ENCODE data around the gene ZBTB16.

Gene ZBTB16

DNA sequence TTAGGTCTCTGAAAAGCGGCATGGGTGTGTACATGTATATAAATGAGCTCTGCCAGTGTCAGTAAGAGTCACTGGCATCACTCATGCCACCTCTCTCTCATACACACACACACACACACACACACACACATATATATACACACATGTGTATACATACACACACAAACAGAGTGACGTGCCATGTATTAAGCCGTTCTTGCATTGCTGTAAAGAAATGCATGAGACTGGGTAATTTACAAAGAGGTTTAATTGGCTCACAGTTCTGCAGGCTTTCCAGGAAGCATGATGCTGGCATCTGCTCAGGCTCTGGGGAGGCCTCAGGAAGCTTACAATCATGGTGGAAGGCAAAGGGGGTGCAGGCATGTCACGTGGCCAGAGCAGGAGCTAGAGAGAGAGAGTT lies 131.1 kb downstream of the ZBTB16 start:
- H3K36me3 ChIP-seq (replicated peaks; ENCODE audit: insufficient read depth, low read length), result no peaks in the 10 kb centered on the region
- H3K9me2 ChIP-seq (replicated peaks; ENCODE audit: insufficient read depth, low read length), result no peaks in the 10 kb centered on the region
- H3K4me2 ChIP-seq (ENCODE audit: low read depth, low read length), result no peak overlapping the region
- H3F3A ChIP-seq (ENCODE audit: insufficient read depth, low read length), result peaks cover 10% of the 10 kb centered on the region
- H3K4me1 ChIP-seq (ENCODE audit: low read length), result peaks cover 14% of the 10 kb centered on the region
- H3K9me3 ChIP-seq (replicated peaks; ENCODE audit: insufficient read depth, low read length), result no peaks in the 10 kb centered on the region
- H4K20me1 ChIP-seq (ENCODE audit: insufficient read depth, low read length), result no peaks in the 10 kb centered on the region
- H2AFZ ChIP-seq (ENCODE audit: low read length), result no peak overlapping the region
- H3K79me2 ChIP-seq (ENCODE audit: low read length), result no peaks in the 10 kb centered on the region
- no peak overlapping the region for H3K4me3 ChIP-seq (ENCODE audit: low read length)
- no peak overlapping the region for H3K9ac ChIP-seq (ENCODE audit: low read length)
- no peak for DNase-seq
- H3K27ac ChIP-seq (ENCODE audit: low read length), result no peak overlapping the region
- H3K27me3 ChIP-seq (replicated peaks; ENCODE audit: insufficient read depth, low read length), result no peaks in the 10 kb centered on the region
- TF ChIP-seq CTCF (IDR thresholded peaks at IDR 0.05; ENCODE audit: low read length) (no peak), EZH2 (optimal IDR thresholded peaks at IDR 0.05; ENCODE audit: low read depth, low read length) (no peak), EZH2phosphoT487 (IDR thresholded peaks at IDR 0.05; ENCODE audit: low read length) (no peak)

DNA sequence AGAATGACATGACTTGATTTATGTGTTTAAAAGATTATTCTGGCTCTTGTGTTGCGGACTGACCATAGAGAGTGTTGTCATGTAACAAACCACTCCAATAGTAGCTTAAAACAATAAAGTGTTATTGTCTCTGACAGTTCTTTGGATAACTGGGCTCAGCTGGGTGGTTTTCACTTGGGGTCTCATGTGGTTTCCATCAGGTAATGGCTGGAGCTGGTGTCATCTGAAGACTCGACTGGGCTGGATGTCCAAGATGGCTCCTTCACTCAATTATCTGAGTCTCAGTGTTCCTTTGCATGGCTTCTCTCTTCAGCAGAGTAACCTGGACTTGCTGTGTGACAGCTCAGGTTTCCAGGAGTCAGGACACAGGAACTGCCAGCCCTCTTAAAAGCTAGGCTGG lies 132.4 kb downstream of the ZBTB16 start:
- H3F3A ChIP-seq (ENCODE audit: insufficient read depth, low read length), result peaks cover 6% of the 10 kb centered on the region
- no peak overlapping the region for H3K4me2 ChIP-seq (ENCODE audit: low read depth, low read length)
- no peak overlapping the region for H3K4me3 ChIP-seq (ENCODE audit: low read length)
- no peak for DNase-seq
- no peak overlapping the region for H3K9ac ChIP-seq (ENCODE audit: low read length)
- no peaks in the 10 kb centered on the region for H4K20me1 ChIP-seq (ENCODE audit: insufficient read depth, low read length)
- TF ChIP-seq CTCF (IDR thresholded peaks at IDR 0.05; ENCODE audit: low read length) (no peak), EZH2 (optimal IDR thresholded peaks at IDR 0.05; ENCODE audit: low read depth, low read length) (no peak), EZH2phosphoT487 (IDR thresholded peaks at IDR 0.05; ENCODE audit: low read length) (no peak)
- no peaks in the 10 kb centered on the region for H3K27me3 ChIP-seq (replicated peaks; ENCODE audit: insufficient read depth, low read length)
- no peaks in the 10 kb centered on the region for H3K9me3 ChIP-seq (replicated peaks; ENCODE audit: insufficient read depth, low read length)
- H3K79me2 ChIP-seq (ENCODE audit: low read length), result no peaks in the 10 kb centered on the region
- H3K4me1 ChIP-seq (ENCODE audit: low read length), result peaks cover 8% of the 10 kb centered on the region
- H2AFZ ChIP-seq (ENCODE audit: low read length), result no peak overlapping the region
- H3K36me3 ChIP-seq (replicated peaks; ENCODE audit: insufficient read depth, low read length), result no peaks in the 10 kb centered on the region
- no peak overlapping the region for H3K27ac ChIP-seq (ENCODE audit: low read length)
- H3K9me2 ChIP-seq (replicated peaks; ENCODE audit: insufficient read depth, low read length), result no peaks in the 10 kb centered on the region

DNA sequence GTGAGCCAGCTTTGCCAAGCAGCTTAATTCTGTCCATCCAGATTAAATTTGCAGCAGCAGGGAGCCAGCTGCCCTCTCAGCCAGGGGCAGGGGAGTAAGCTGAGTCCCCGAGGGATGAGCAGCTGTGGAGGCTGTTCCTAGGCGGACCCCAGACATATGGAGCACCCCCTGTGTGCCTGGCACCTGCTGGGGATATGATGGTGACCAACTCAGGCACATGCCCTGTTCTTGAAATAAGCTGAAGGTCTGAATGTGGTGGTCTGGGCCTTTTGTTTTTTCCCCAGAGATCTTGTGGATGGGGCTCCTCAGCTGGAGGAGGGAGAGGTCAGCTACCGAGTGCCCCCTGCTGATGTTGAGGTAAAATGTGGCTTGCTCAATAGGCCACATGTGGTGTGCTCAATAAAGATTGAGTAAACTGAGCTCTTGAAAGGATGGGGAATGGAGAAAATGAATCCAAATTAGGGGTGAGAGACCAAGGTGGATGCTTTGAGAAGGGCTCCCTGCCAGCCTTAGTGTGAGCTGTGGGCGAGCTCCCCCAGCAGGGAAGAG lies 133.4 kb downstream of the ZBTB16 start:
- no peak for DNase-seq
- Histone ChIP-seq H3F3A (ENCODE audit: insufficient read depth, low read length) (no peaks in the 10 kb centered on the region), H2AFZ (ENCODE audit: low read length) (no peak overlapping the region), H3K9me2 (replicated peaks; ENCODE audit: insufficient read depth, low read length) (no peaks in the 10 kb centered on the region), H3K36me3 (replicated peaks; ENCODE audit: insufficient read depth, low read length) (no peaks in the 10 kb centered on the region), H3K4me1 (ENCODE audit: low read length) (no peaks in the 10 kb centered on the region), H4K20me1 (ENCODE audit: insufficient read depth, low read length) (no peaks in the 10 kb centered on the region), H3K4me2 (ENCODE audit: low read depth, low read length) (no peak overlapping the region), H3K27ac (ENCODE audit: low read length) (no peak overlapping the region), H3K79me2 (ENCODE audit: low read length) (no peaks in the 10 kb centered on the region), H3K27me3 (replicated peaks; ENCODE audit: insufficient read depth, low read length) (no peaks in the 10 kb centered on the region), H3K9ac (ENCODE audit: low read length) (no peak overlapping the region), H3K4me3 (ENCODE audit: low read length) (no peak overlapping the region), H3K9me3 (replicated peaks; ENCODE audit: insufficient read depth, low read length) (no peaks in the 10 kb centered on the region)
- no peak for TF ChIP-seq EZH2phosphoT487 (IDR thresholded peaks at IDR 0.05; ENCODE audit: low read length)
- TF ChIP-seq EZH2 (optimal IDR thresholded peaks at IDR 0.05; ENCODE audit: low read depth, low read length), result no peak
- peak; percentile 19; the same call in 1 of the 2 replicates for TF ChIP-seq CTCF (IDR thresholded peaks at IDR 0.05; ENCODE audit: low read length)

All from MM.1S (cell line).